BE2C (cell line): ENCODE results near the gene HIGD1C.
"Not testable (repeated sequence)": the region's sequence is repeated elsewhere in the genome, so short reads cannot be mapped to it uniquely, and the experiment has no call there.

Source experiments
- DNase-seq: peaks from one replicate; pipeline ENCODE4 v3.0.0-alpha.2; 2020
- H3K27me3 ChIP-seq: fragments of 250-450 bp; sonication (Bioruptor Pico); 2 replicates; pipeline ENCODE4 v1.5.1; 2020; ENCODE audit warnings: mild to moderate bottlenecking
- H3K36me3 ChIP-seq: fragments of 250-450 bp; sonication (Bioruptor Pico); 2 replicates; pipeline ENCODE4 v1.5.1; 2020; ENCODE audit warnings: mild to moderate bottlenecking
- H3K4me1 ChIP-seq: fragments of 250-450 bp; sonication (Bioruptor Pico); 2 replicates; pipeline ENCODE4 v1.5.1; 2020
- H3K4me3 ChIP-seq: 2 replicates; pipeline ENCODE4 v1.5.1; 2011; ENCODE audit warnings: low read depth, low read length
- H3K9me3 ChIP-seq: fragments of 250-450 bp; sonication (Bioruptor Pico); 2 replicates; pipeline ENCODE4 v1.5.1; 2020
- CTCF ChIP-seq: IDR thresholded peaks from 2 replicates; pipeline ENCODE4 v1.5.1; 2012; ENCODE audit warnings: mild to moderate bottlenecking, low read depth, low read length

Gene HIGD1C

DNA sequence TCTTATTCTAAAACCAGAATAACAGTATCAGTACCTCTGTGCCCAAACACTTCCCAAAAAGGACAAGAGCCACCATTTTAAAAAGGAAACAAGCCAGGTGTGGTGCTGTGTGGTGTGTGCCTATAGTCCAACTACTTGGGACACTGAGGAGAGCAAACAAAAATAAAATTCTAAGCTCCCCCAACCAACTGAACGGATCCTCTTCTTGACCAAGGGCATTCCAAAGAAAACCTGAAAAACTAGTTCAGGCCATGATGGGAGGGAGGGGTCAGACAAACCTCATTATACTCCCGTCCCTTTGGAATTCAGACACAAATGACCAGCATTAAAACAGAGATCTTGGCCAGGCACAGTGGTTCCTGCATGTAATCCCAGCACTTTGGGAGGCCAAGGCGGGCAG lies 53.3 kb downstream of the HIGD1C start:
- no peaks in the 10 kb centered on the region for H3K9me3 ChIP-seq
- H3K4me1 ChIP-seq, result peaks cover 2% of the 10 kb centered on the region
- no peak for TF ChIP-seq CTCF
- H3K4me3 ChIP-seq, result no peak overlapping the region
- DNase-seq, result no peak
- H3K36me3 ChIP-seq, result peaks cover 41% of the 10 kb centered on the region
- no peaks in the 10 kb centered on the region for H3K27me3 ChIP-seq

DNA sequence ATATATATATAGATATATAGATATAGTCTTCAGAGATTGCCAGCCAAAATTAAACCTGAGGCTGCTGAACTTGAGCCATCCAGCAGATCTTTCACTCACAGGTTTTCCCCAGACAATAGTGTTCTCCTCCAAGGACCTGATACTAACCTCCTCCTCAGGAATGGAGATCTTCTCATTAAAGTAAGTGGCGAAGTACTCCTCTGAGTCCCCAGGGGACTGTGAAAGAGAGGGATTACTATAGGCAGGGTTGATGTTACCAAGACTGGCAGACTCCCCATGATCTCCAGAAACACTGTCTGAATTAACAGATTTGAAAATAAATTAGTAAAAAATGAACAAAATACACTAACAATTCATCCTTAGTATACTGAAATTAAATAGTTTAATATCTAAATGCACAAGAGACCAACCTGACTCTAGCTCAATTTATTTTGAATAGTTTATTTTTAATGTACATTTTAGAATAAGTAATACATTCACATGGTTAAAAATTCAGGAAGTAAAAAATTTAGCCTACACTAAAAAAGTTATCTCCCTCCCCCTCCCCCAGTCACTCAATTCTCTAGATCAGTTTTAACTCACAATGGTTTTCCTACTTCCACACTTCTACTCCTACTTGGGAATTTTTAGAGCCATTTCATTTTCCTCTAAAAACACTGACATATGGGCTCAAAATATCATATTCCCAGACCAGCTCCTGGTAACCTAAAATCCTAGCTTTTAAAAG lies 56.1 kb downstream of the HIGD1C start:
- Histone ChIP-seq H3K36me3 (peaks cover 30% of the 10 kb centered on the region), H3K9me3 (no peaks in the 10 kb centered on the region), H3K27me3 (no peaks in the 10 kb centered on the region), H3K4me1 (peaks cover 3% of the 10 kb centered on the region), H3K4me3 (no peak overlapping the region)
- no peak for DNase-seq
- no peak for TF ChIP-seq CTCF

DNA sequence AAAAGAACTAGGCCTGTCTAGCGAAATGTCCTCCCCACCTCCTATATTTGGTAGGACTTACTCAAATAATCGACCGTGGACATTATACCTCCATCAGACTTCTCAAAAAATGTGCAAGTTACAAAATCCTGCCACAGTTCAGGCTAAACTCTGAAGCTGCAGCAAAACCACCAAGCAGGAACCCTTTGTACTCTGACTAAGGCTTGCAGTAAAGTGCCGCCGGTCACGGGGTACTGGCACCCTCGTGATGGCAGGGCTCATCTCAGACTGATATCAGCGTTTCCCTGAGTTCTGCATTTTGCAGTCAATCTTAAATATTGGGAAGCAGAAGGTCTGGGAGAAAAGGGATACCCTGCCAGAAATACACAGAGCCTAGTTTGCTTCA lies 56.7 kb downstream of the HIGD1C start:
- Histone ChIP-seq H3K9me3 (no peaks in the 10 kb centered on the region), H3K4me1 (peaks cover 3% of the 10 kb centered on the region), H3K27me3 (no peaks in the 10 kb centered on the region), H3K4me3 (no peak overlapping the region), H3K36me3 (peaks cover 32% of the 10 kb centered on the region)
- DNase-seq, result no peak
- TF ChIP-seq CTCF, result no peak

GRCh38 chr12:51011955-51012354 lies 59.6 kb downstream of the HIGD1C start:
- no peaks in the 10 kb centered on the region for H3K9me3 ChIP-seq
- no peaks in the 10 kb centered on the region for H3K27me3 ChIP-seq
- no peak overlapping the region for H3K4me3 ChIP-seq
- no peak for TF ChIP-seq CTCF
- H3K4me1 ChIP-seq, result peaks cover 3% of the 10 kb centered on the region
- H3K36me3 ChIP-seq, result peaks cover 13% of the 10 kb centered on the region
- no peak for DNase-seq

- no peak for TF ChIP-seq CTCF
- peaks cover 3% of the 10 kb centered on the region for H3K4me1 ChIP-seq
- DNase-seq, result no peak
These were observed 60.4 kb downstream of the HIGD1C start for GRCh38 chr12:51012570-51013236.

DNA sequence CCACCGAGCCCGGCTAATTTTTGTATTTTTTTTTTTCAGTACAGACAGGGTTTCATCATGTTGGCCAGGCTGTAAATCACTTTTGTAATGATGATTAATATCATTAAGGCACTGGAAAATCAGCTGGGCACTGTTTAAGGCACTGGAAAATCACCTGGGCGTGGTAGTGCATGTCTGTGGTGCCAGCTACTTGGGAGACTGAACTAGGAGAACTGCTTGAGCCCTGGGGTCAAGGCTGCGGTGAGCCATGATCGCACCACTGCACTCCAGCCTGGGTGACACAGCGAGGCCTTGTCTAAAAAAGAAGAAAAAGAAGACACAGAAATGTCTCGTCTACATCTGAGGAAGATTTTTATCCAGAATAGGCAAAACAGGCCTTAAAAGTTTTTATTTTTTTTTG lies 61.1 kb downstream of the HIGD1C start:
- no peak for TF ChIP-seq CTCF
- Histone ChIP-seq H3K4me3 (no peak overlapping the region), H3K36me3 (peaks cover 2% of the 10 kb centered on the region; the same call in 1 of the 2 replicates), H3K4me1 (peaks cover 3% of the 10 kb centered on the region), H3K9me3 (no peaks in the 10 kb centered on the region), H3K27me3 (no peaks in the 10 kb centered on the region)
- no peak for DNase-seq

More at GRCh38 chr12:51012570-51013236, 60.4 kb downstream of the HIGD1C start:
- Histone ChIP-seq H3K36me3 (peaks cover 5% of the 10 kb centered on the region), H3K9me3 (no peaks in the 10 kb centered on the region), H3K4me3 (no peak overlapping the region), H3K27me3 (no peaks in the 10 kb centered on the region)

DNA sequence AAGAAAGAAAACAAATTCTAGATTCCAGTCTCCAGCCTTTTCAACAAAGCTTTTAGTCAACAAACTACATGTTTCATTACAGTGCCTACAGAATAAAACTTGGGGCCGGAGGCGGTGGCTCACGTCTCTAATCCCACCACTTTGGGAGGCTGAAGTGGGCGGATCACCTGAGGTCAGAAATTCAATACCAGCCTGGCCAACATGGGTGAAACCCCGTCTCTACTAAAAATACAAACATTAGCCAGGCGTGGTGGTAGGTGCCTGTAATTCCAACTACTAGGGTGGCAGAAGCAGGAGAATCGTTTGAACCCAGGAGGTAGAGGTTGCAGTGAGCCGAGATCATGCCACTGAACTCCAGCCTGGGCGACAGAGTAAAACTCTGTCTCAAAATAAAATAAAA lies 62.1 kb downstream of the HIGD1C start:
- not testable (repeated sequence) for H3K9me3 ChIP-seq, H3K4me1 ChIP-seq, H3K36me3 ChIP-seq, H3K27me3 ChIP-seq, H3K4me3 ChIP-seq, DNase-seq
